Activated CD8-positive, alpha-beta T cell treated with anti-CD3 and anti-CD28 coated beads for 36 hours (primary cell): ENCODE measurements around the gene PCTP. TPM values are rescaled to one million over a fixed set of nuclear protein-coding genes. Genes with fewer than 3 reads are reported as not detected.
A peak's percentile ranks its signal among the peaks of the same experiment; 100 is the strongest.

Experiments
- ATAC-seq: fragments of 200-7000 bp; cut with Tn5 transposase; one replicate; pipeline ENCODE4 v1.10.0; 2021; ENCODE audit warnings: mild to moderate bottlenecking, moderate library complexity
- CTCF ChIA-PET: fragments of 350-600 bp; sonication (Branson Sonifier 250); formaldehyde crosslinking; loops from one replicate; lab custom pipeline; 2021; ENCODE audit warnings: antibody characterized with exemption; lab: Charles Lee
- POLR2A ChIA-PET: fragments of 350-600 bp; sonication (Branson Sonifier 250); formaldehyde crosslinking; loops from one replicate; lab custom pipeline; 2021; ENCODE audit warnings: antibody characterized with exemption; lab: Charles Lee
- DNase-seq: peaks from one replicate; pipeline ENCODE4 v3.0.0-alpha.2; 2020
- H3K27ac Mint-ChIP-seq: one replicate; pipeline ENCODE4 v1.8.0; 2021; ENCODE audit warnings: mild to moderate bottlenecking, mixed read lengths
- H3K27me3 Mint-ChIP-seq: one replicate; pipeline ENCODE4 v1.8.0; 2021; ENCODE audit warnings: mixed read lengths
- H3K36me3 Mint-ChIP-seq: one replicate; pipeline ENCODE4 v1.8.0; 2021; ENCODE audit warnings: low read depth, mixed read lengths
- H3K4me1 Mint-ChIP-seq: one replicate; pipeline ENCODE4 v1.8.0; 2021; ENCODE audit warnings: low read depth, mixed read lengths
- H3K4me3 Mint-ChIP-seq: one replicate; pipeline ENCODE4 v1.8.0; 2021; ENCODE audit warnings: mild to moderate bottlenecking, moderate library complexity, mixed read lengths
- H3K9me3 Mint-ChIP-seq: one replicate; pipeline ENCODE4 v1.8.0; 2021; ENCODE audit warnings: mixed read lengths
- CTCF ChIP-seq: fragments of 200-600 bp; IDR thresholded peaks from one replicate; pipeline ENCODE4 v1.8.0; 2022; ENCODE audit warnings: antibody characterized with exemption, mild to moderate bottlenecking
- intact Hi-C: fragments of 100-400 bp; cut with micrococcal nuclease; formaldehyde crosslinking; loops from one replicate; pipeline ENCODE4 v1.10.0; 2022
- total RNA-seq, 2 experiments: library from RNA; stranded (reverse); gene quantifications; one replicate each; pipeline ENCODE4 v1.2.3, GENCODE V29; 2021

PCTP gene
- total RNA-seq, 2 experiments from 2014 or later, result 6.6 to 7.7 TPM

- TF ChIP-seq CTCF, result no peak
- ATAC-seq (no peak), DNase-seq (no peak)
- Mint-ChIP-seq H3K27me3 (peaks cover 21% of the 10 kb centered on the region), H3K36me3 (no peaks in the 10 kb centered on the region), H3K27ac (no peak overlapping the region), H3K4me3 (no peak overlapping the region), H3K9me3 (no peaks in the 10 kb centered on the region), H3K4me1 (peaks cover 13% of the 10 kb centered on the region)
- ChIA-PET CTCF (interaction anchor here (3.1 kb wide), 1 partner anchor 13 kb away, joined by 25 read pairs; no protein-coding TSS in a partner anchor), POLR2A (no interaction called here)
- intact Hi-C loops, result no loop called here
Measured at GRCh38 chr17:55748841-55749240, 2.0 kb upstream of the PCTP start.

GRCh38 chr17:55749985-55750384 lies 866 bp upstream of the PCTP start:
- Mint-ChIP-seq H3K4me1 (peaks cover 13% of the 10 kb centered on the region), H3K4me3 (peak overlapping the region; percentile 80), H3K36me3 (no peaks in the 10 kb centered on the region), H3K27me3 (peaks cover 20% of the 10 kb centered on the region), H3K9me3 (no peaks in the 10 kb centered on the region), H3K27ac (no peak overlapping the region)
- DNase-seq (no peak), ATAC-seq (no peak)
- no peak for TF ChIP-seq CTCF
- ChIA-PET CTCF (interaction anchor here (0.9 to 3.1 kb wide), 4 partner anchors 12 to 30 kb away, joined by 3 to 25 read pairs (median 6); no protein-coding TSS in a partner anchor), POLR2A (no interaction called here)
- intact Hi-C loops, result no loop called here

- H3K36me3 Mint-ChIP-seq, result no peaks in the 10 kb centered on the region
- no peak for DNase-seq
- intact Hi-C loops, result no loop called here
- peak overlapping the region; percentile 80 for H3K4me3 Mint-ChIP-seq
- POLR2A ChIA-PET, result interaction anchor here (1.2 kb wide), 1 partner anchor 17 kb away, joined by 3 read pairs; no protein-coding TSS in a partner anchor
- no peak for ATAC-seq
- peak overlapping the region; percentile 27 for H3K27ac Mint-ChIP-seq
- CTCF ChIA-PET, result interaction anchor here (0.8 to 3.1 kb wide), 6 partner anchors 12 to 225 kb away, joined by 3 to 25 read pairs (median 7); no protein-coding TSS in a partner anchor
- H3K9me3 Mint-ChIP-seq, result no peaks in the 10 kb centered on the region
- H3K4me1 Mint-ChIP-seq, result peaks cover 13% of the 10 kb centered on the region
- peaks cover 10% of the 10 kb centered on the region for H3K27me3 Mint-ChIP-seq
- TF ChIP-seq CTCF, result no peak
Measured at GRCh38 chr17:55751720-55752250, 934 bp downstream of the PCTP start.

- Mint-ChIP-seq H3K27ac (no peak overlapping the region), H3K27me3 (no peaks in the 10 kb centered on the region), H3K9me3 (no peaks in the 10 kb centered on the region), H3K36me3 (no peaks in the 10 kb centered on the region), H3K4me1 (peaks cover 5% of the 10 kb centered on the region), H3K4me3 (no peak overlapping the region)
- intact Hi-C loops, result no loop called here
- CTCF ChIA-PET, result interaction anchor here (1.0 kb wide), 1 partner anchor 21 kb away, joined by 3 read pairs; no protein-coding TSS in a partner anchor
- POLR2A ChIA-PET, result no interaction called here
- ATAC-seq (no peak), DNase-seq (no peak)
- no peak for TF ChIP-seq CTCF
Measured at GRCh38 chr17:55756689-55757088, 5.8 kb downstream of the PCTP start.

GRCh38 chr17:55757659-55758058 lies 6.8 kb downstream of the PCTP start:
- TF ChIP-seq CTCF, result no peak
- ChIA-PET CTCF (interaction anchor here (0.7 to 1.6 kb wide), 3 partner anchors 13 to 40 kb away, joined by 3 to 5 read pairs (median 3); no protein-coding TSS in a partner anchor), POLR2A (no interaction called here)
- H3K27me3 Mint-ChIP-seq, result no peaks in the 10 kb centered on the region
- no peak for DNase-seq
- ATAC-seq, result no peak
- H3K27ac Mint-ChIP-seq, result no peak overlapping the region
- H3K4me3 Mint-ChIP-seq, result no peak overlapping the region
- no peaks in the 10 kb centered on the region for H3K36me3 Mint-ChIP-seq
- H3K4me1 Mint-ChIP-seq, result no peaks in the 10 kb centered on the region
- intact Hi-C loops, result no loop called here
- no peaks in the 10 kb centered on the region for H3K9me3 Mint-ChIP-seq
